ENCODE results near the gene ZNF189.

The ZNF189 gene

DNA sequence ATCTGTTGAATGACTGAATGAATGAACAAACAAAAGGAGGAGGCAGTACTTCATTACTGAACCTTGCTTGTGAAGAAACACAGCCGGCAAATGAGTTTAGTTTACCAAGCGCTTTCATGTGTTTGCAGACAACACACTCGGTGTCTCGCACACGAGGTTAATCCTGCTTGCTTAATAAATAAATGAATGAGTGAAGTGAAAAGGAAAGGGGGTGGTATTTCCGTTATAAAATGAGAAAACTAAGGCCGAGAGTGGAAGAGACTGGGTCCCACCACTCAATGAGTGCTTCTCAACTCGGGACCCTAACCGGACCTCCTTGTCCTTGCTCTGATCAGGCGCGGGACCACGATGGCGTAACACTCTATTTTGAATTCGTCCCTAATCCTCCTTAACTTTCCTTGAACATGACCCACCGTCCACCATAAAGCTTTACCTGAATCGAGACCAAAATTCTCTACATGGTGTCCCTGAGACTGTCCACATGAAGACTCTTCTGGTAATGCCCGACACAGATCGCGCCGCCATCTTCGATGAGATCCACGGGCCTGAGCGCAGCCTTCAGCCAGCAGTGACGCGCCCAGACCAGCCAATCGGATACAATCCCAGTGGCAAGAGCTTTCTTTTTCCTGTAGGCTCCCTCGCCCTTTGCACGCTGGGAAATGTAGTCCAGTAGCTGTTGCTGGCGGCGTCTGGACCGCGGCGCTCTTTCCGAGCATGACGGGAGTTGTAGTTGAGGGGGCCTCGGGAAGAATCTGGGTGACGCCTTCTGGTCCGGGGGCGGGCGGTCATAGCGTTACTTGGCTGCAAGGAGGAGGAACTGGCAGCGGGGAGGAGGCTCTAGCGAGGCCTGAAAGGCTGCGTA lies at the start of gene ZNF189, which contains the start of gene MRPL50:
Gene ZNF189, plus strand, starts transcription at position 784 of the 862 bp plus-strand sequence. CDS start 306 bp downstream, outside the sequence.
Gene MRPL50, minus strand, starts transcription at position 551 of the 862 bp plus-strand sequence. Its CDS starts 26 bp downstream, at position 525.
- Mint-ChIP-seq H3K27me3 (ENCODE audit: low read depth) (no peaks in the 10 kb centered on the region), H3K27ac (peak within 1 kb of the TSS; percentile 95 to 99 (median 99)), H3K4me1 (peaks cover 29% of the 10 kb centered on the region), H3K9me3 (peaks cover 50% of the 10 kb centered on the region), H3K4me3 (peak within 1 kb of the TSS; percentile 94 to 98 (median 98)), H3K36me3 (ENCODE audit: low read depth) (peaks cover 94% of the 10 kb centered on the region)
- TF ChIP-seq, protein P1, sequence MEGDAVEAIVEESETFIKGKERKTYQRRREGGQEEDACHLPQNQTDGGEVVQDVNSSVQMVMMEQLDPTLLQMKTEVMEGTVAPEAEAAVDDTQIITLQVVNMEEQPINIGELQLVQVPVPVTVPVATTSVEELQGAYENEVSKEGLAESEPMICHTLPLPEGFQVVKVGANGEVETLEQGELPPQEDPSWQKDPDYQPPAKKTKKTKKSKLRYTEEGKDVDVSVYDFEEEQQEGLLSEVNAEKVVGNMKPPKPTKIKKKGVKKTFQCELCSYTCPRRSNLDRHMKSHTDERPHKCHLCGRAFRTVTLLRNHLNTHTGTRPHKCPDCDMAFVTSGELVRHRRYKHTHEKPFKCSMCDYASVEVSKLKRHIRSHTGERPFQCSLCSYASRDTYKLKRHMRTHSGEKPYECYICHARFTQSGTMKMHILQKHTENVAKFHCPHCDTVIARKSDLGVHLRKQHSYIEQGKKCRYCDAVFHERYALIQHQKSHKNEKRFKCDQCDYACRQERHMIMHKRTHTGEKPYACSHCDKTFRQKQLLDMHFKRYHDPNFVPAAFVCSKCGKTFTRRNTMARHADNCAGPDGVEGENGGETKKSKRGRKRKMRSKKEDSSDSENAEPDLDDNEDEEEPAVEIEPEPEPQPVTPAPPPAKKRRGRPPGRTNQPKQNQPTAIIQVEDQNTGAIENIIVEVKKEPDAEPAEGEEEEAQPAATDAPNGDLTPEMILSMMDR (IDR thresholded peaks at IDR 0.05; ENCODE audit: unreplicated experiment in 3 of 3): no peak

DNA sequence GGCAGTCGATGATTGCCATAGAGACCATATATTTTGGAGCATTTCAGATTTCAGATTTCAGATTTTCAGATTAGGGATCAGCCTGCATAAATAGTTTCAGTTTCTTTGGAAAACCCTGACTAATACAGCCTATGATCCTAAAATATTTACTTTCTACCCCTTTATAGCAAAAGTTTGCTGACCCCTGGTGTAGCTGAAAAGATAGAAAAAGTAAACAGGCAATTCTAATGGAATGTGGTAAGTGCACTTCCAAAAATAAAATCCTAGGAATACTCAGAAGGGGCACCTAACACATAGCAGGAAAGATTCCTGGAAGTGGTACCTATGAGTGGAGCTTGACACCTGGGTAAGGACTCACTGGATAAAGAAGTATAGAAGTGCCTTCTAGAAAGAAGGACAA lies 48.4 kb upstream of the ZNF189 start:
- Mint-ChIP-seq H3K4me1 (no peaks in the 10 kb centered on the region), H3K27me3 (ENCODE audit: low read depth) (no peaks in the 10 kb centered on the region), H3K36me3 (ENCODE audit: low read depth) (no peaks in the 10 kb centered on the region), H3K27ac (no peak overlapping the region), H3K9me3 (peaks cover 6% of the 10 kb centered on the region), H3K4me3 (no peak overlapping the region)
- TF ChIP-seq, protein P1 (IDR thresholded peaks at IDR 0.05; ENCODE audit: unreplicated experiment in 3 of 3): no peak

DNA sequence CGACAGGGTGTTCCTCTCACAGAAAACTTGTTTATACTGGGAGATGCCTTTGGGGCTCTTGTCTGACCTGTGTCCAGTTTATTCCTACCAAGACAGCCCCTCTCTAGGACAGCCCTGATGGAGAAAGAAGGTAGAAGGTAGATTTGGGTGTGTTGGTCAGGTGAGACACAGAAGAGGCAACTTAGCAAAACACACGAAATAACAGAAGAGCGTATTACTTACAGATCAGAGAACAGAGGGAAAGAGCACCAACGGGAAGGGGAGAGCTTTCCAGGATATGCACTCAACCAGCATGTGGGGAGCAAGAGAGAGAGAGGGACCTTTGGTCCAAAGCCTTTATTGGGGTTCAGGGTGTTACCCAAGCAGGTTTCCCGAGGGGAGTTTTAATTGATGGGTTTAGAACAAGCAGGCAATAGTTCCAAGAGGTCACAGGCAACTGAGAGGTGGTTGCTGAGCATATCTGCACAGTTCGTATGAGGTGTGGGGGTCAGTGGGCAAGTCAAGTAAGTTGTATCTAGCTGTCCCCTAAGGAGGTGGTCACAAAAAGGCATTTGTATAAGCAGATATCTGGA lies 45.7 kb upstream of the ZNF189 start:
- H3K4me3 Mint-ChIP-seq: no peak overlapping the region
- H3K27ac Mint-ChIP-seq: no peak overlapping the region
- H3K9me3 Mint-ChIP-seq: peaks cover 6% of the 10 kb centered on the region
- H3K4me1 Mint-ChIP-seq: no peaks in the 10 kb centered on the region
- no peaks in the 10 kb centered on the region for H3K36me3 Mint-ChIP-seq (ENCODE audit: low read depth)
- H3K27me3 Mint-ChIP-seq (ENCODE audit: low read depth): no peaks in the 10 kb centered on the region
- TF ChIP-seq, protein P1 (IDR thresholded peaks at IDR 0.05; ENCODE audit: unreplicated experiment in 3 of 3): no peak

DNA sequence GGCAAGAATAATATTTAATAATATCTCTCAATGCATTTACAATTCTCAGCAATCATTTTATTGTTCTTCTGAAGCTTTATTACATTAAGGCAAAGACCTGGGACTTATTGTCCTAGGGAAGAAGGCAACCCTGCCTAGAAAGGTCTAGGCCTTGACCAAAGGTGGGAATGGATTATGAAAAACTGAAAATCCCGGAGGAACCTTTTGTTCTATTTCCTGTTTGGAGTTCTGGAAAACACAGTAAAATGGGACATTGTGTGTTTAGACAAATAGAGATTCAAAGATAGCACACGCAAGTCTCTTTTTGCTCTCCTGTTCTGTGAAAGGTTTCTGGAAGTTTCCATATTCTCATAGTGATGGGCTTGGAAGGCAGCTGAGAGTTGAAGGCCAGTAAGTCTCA lies 45.0 kb upstream of the ZNF189 start:
- Mint-ChIP-seq H3K9me3 (peaks cover 6% of the 10 kb centered on the region), H3K27me3 (ENCODE audit: low read depth) (no peaks in the 10 kb centered on the region), H3K27ac (no peak overlapping the region), H3K36me3 (ENCODE audit: low read depth) (no peaks in the 10 kb centered on the region), H3K4me3 (no peak overlapping the region), H3K4me1 (no peaks in the 10 kb centered on the region)
- TF ChIP-seq, protein P1 (IDR thresholded peaks at IDR 0.05; ENCODE audit: unreplicated experiment in 3 of 3): no peak

DNA sequence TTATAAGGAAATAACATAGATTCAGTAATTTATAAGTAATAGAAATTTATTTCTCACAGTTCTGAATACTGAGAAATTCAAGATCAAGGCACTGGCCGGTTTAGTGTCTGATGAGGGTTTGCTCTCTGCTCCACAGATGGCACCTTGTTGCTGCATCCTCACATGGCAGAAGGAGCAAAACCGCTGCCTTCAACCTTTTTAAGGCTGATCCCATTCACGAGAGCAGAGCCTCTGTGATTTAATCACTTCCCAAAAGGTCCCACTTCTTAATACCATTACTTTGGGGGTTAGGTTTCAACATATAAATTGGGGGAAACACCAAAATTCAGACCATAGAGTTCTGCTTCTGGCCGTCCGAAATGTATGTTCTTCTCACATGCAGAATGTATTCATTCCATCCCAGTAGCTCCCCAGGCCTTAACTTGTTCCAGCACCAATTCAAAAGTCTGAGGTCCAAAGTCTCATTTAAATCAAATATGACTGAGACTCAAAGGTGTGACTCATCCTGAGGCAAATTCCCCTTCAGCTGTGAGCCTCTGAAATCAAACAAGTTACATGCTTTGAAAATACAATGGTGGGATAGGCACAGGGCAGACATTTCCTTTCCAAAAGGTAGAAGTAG lies 44.4 kb upstream of the ZNF189 start:
- TF ChIP-seq, protein P1 (IDR thresholded peaks at IDR 0.05; ENCODE audit: unreplicated experiment in 3 of 3): no peak
- H3K27me3 Mint-ChIP-seq (ENCODE audit: low read depth): no peaks in the 10 kb centered on the region
- H3K4me3 Mint-ChIP-seq: no peak overlapping the region
- no peaks in the 10 kb centered on the region for H3K36me3 Mint-ChIP-seq (ENCODE audit: low read depth)
- peaks cover under 1% of the 10 kb centered on the region for H3K9me3 Mint-ChIP-seq
- H3K27ac Mint-ChIP-seq: peak overlapping the region in 1 of 3 experiments; percentile 29
- H3K4me1 Mint-ChIP-seq: no peaks in the 10 kb centered on the region
